GM19025 (cell line): ENCODE results near the gene SERPINE2.
"Not testable (repeated sequence)": the region's sequence is repeated elsewhere in the genome, so short reads cannot be mapped to it uniquely, and the experiment has no call there.

Source experiments
- ATAC-seq: cut with Tn5 transposase; IDR thresholded peaks from one replicate; pipeline ENCODE4 v1.9.1; 2021; ENCODE audit warnings: mild to moderate bottlenecking, low read depth, moderate library complexity; ENCODE audit not compliant: unreplicated experiment

SERPINE2 gene

GRCh38 chr2:223945755-223946154 is 93.3 kb downstream of the SERPINE2 start:
- ATAC-seq = no peak

- ATAC-seq = peak; percentile 74
Measured at GRCh38 chr2:223944703-223945531, 94.2 kb downstream of the SERPINE2 start, which contains the start of gene WDFY1. WDFY1 (minus strand) TSS chr2:223945335; CDS start chr2:223945284, 51 bp downstream.

GRCh38 chr2:223944166-223944702 is 94.9 kb downstream of the SERPINE2 start:
- no peak for ATAC-seq

GRCh38 chr2:223943561-223944008 is 95.5 kb downstream of the SERPINE2 start:
- no peak for ATAC-seq

- no peak for ATAC-seq
Measured at GRCh38 chr2:223943135-223943534, 96.0 kb downstream of the SERPINE2 start.

GRCh38 chr2:223941579-223942277 is 97.4 kb downstream of the SERPINE2 start:
- ATAC-seq = peak; percentile 41

GRCh38 chr2:223939438-223939837 is 99.6 kb downstream of the SERPINE2 start:
- ATAC-seq = not testable (repeated sequence)

- ATAC-seq = no peak
Measured at GRCh38 chr2:223937535-223937934, 101.6 kb downstream of the SERPINE2 start.

GRCh38 chr2:223936862-223937326 is 102.2 kb downstream of the SERPINE2 start:
- ATAC-seq = no peak

GRCh38 chr2:223935459-223936125 is 103.5 kb downstream of the SERPINE2 start:
- ATAC-seq = no peak

- no peak for ATAC-seq
Measured at GRCh38 chr2:223934870-223935269, 104.2 kb downstream of the SERPINE2 start.

GRCh38 chr2:223932816-223933800 is 106.0 kb downstream of the SERPINE2 start:
- no peak for ATAC-seq

GRCh38 chr2:223930103-223930976 is 108.7 kb downstream of the SERPINE2 start:
- ATAC-seq = no peak

- ATAC-seq = no peak
Measured at GRCh38 chr2:223929571-223930102, 109.4 kb downstream of the SERPINE2 start.

GRCh38 chr2:223928113-223929006 is 110.7 kb downstream of the SERPINE2 start:
- no peak for ATAC-seq

- ATAC-seq = no peak
Measured at GRCh38 chr2:223925106-223925505, 114.0 kb downstream of the SERPINE2 start.
